NT2/D1 (cell line): Measurements from ENCODE around the gene CYB5R4.
"Not testable (repeated sequence)": the region's sequence is repeated elsewhere in the genome, so short reads cannot be mapped to it uniquely, and the experiment has no call there.

Source experiments
- DNase-seq: peaks from one replicate; pipeline ENCODE4 v3.0.0-alpha.2; 2011; ENCODE audit warnings: low read depth, low spot score
- H3K27me3 ChIP-seq: 2 replicates; pipeline ENCODE4 v1.6.0; 2011; ENCODE audit warnings: mild to moderate bottlenecking; ENCODE audit not compliant: insufficient read length, insufficient read depth
- H3K36me3 ChIP-seq: 2 replicates; pipeline ENCODE4 v1.6.1; 2011; ENCODE audit warnings: mild to moderate bottlenecking, low read length, mixed read lengths; ENCODE audit not compliant: insufficient read depth, insufficient read length
- H3K4me1 ChIP-seq: 2 replicates; pipeline ENCODE4 v1.5.1; 2011; ENCODE audit not compliant: insufficient read depth, insufficient read length
- H3K4me3 ChIP-seq: 2 replicates; pipeline ENCODE4 v1.5.1; 2011; ENCODE audit warnings: low read depth; ENCODE audit not compliant: insufficient read length
- H3K9ac ChIP-seq: 2 replicates; pipeline ENCODE4 v1.6.0; 2011; ENCODE audit warnings: low read depth; ENCODE audit not compliant: insufficient read length
- H3K9me3 ChIP-seq: 2 replicates; pipeline ENCODE4 v1.5.1; 2011; ENCODE audit warnings: mild to moderate bottlenecking, low read length; ENCODE audit not compliant: insufficient read depth
- SUZ12 ChIP-seq: IDR thresholded peaks from 2 replicates; pipeline ENCODE4 v1.6.1; 2011; ENCODE audit not compliant: insufficient read length, insufficient read depth; ENCODE audit errors: extremely low read depth
- YY1 ChIP-seq: IDR thresholded peaks from 2 replicates; pipeline ENCODE4 v1.6.1; 2011; ENCODE audit not compliant: insufficient read length, insufficient read depth
- ZNF274 ChIP-seq: IDR thresholded peaks from 2 replicates; pipeline ENCODE4 v1.6.1; 2011; ENCODE audit warnings: mild to moderate bottlenecking, low read depth, low read length

CYB5R4 gene

DNA sequence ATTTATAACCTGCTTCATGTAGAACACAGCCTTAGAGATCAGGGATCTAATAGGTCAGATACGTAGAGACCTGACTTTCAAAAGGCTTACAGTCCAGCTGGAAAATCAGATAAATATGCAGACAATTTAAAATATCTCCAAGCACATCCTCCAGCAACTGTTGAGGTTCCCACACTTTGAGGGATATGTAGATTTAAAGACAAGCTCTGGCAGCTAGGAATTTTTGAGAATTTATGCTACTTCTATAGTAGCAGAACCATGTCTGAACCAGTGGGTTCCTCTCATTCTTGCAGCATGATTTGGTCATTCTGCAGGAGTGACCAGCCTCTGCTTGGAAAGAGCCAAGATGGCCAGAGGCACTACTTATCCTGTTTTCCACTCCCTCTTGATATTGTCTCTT lies 60.5 kb downstream of the CYB5R4 start:
- H3K9me3 ChIP-seq: no peaks in the 10 kb centered on the region
- no peak for DNase-seq
- H3K27me3 ChIP-seq: no peaks in the 10 kb centered on the region
- H3K9ac ChIP-seq: no peak overlapping the region
- peaks cover under 1% of the 10 kb centered on the region for H3K36me3 ChIP-seq
- no peaks in the 10 kb centered on the region for H3K4me1 ChIP-seq
- TF ChIP-seq SUZ12 (no peak), YY1 (no peak), ZNF274 (no peak)
- no peak overlapping the region for H3K4me3 ChIP-seq

DNA sequence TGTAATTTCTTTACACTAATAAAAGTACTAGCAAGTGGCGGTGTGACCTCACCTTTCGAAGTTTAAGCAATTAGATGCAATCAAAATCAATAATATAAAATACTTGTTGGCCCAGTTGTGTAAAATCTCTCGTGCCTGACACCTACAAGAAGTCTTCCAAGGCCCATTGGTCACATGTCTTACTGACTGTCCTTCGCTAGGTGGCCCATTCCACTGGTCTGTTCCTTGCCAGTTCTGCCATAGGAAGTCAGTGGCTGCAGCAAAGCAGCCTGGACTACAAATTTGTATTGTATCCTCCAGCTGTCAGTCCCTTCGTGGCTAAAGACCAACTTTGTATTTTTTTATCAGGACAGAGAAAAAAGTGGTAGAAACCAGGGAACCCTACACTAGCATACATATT lies 61.8 kb downstream of the CYB5R4 start:
- Histone ChIP-seq H3K27me3 (no peaks in the 10 kb centered on the region), H3K4me3 (no peak overlapping the region), H3K4me1 (no peaks in the 10 kb centered on the region), H3K9me3 (no peaks in the 10 kb centered on the region), H3K36me3 (peaks cover 3% of the 10 kb centered on the region), H3K9ac (no peak overlapping the region)
- TF ChIP-seq YY1 (no peak), ZNF274 (no peak), SUZ12 (no peak)
- DNase-seq: no peak

- H3K9ac ChIP-seq: no peak overlapping the region
- H3K36me3 ChIP-seq: peaks cover 7% of the 10 kb centered on the region
- no peak overlapping the region for H3K4me3 ChIP-seq
- H3K9me3 ChIP-seq: no peaks in the 10 kb centered on the region
- TF ChIP-seq ZNF274 (no peak), SUZ12 (no peak), YY1 (no peak)
- DNase-seq: no peak
- H3K27me3 ChIP-seq: no peaks in the 10 kb centered on the region
- no peaks in the 10 kb centered on the region for H3K4me1 ChIP-seq
These were observed 68.0 kb downstream of the CYB5R4 start for GRCh38 chr6:83927470-83927869.

DNA sequence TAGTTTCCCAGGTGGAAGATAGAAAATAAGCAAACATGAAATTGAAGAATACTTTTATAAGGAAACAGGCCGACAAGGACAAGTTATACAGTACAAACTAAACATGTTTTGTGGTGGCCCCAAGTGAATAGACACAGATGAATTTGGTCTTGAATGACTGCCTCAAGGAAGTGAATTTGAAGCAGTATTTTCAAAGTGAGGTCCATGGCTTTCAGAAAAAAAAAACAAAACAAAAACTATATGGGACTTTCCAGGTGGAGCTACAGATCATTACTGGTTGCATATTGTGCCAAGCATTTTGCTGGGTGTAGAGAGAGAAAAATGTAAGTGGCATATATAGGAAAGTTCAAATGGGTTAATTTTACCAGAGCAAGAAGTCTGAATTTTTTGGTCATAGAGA lies 68.8 kb downstream of the CYB5R4 start:
- Histone ChIP-seq H3K9ac (no peak overlapping the region), H3K4me1 (no peaks in the 10 kb centered on the region), H3K4me3 (no peak overlapping the region), H3K36me3 (peaks cover 10% of the 10 kb centered on the region), H3K27me3 (no peaks in the 10 kb centered on the region), H3K9me3 (no peaks in the 10 kb centered on the region)
- no peak for DNase-seq
- TF ChIP-seq ZNF274 (no peak), YY1 (no peak)

- H3K36me3 ChIP-seq, H3K4me1 ChIP-seq, H3K9ac ChIP-seq, H3K9me3 ChIP-seq, DNase-seq, H3K27me3 ChIP-seq, H3K4me3 ChIP-seq: not testable (repeated sequence)
These were observed 86.8 kb downstream of the CYB5R4 start for GRCh38 chr6:83946201-83946833.

GRCh38 chr6:83947983-83948382 lies 88.5 kb downstream of the CYB5R4 start:
- not testable (repeated sequence) for H3K9ac ChIP-seq, H3K27me3 ChIP-seq, H3K4me3 ChIP-seq, DNase-seq, H3K9me3 ChIP-seq, H3K36me3 ChIP-seq, H3K4me1 ChIP-seq

- Histone ChIP-seq H3K4me1 (no peaks in the 10 kb centered on the region), H3K4me3 (no peak overlapping the region), H3K9ac (no peak overlapping the region), H3K36me3 (no peaks in the 10 kb centered on the region), H3K27me3 (no peaks in the 10 kb centered on the region), H3K9me3 (no peaks in the 10 kb centered on the region)
- TF ChIP-seq SUZ12: no peak
- no peak for TF ChIP-seq ZNF274
- no peak for TF ChIP-seq YY1
- DNase-seq: no peak
These were observed 89.4 kb downstream of the CYB5R4 start for GRCh38 chr6:83948851-83949250.

DNA sequence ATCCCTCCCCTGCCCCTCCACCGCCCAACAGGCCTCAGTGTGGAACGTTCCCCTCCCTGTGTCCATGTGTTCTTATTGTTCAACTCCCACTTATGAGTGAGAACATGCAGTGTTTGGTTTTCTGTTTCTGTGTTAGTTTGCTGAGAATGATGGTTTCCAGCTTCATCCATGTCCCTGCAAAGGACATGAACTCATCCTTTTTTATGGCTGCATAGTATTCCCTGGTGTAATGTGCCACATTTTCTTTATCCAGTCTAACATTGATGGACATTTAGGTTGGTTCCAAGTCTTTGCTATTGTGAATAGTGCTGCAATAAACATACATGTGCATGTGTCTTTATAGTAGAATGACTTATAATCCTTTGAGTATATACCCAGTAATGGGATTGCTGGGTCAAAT lies 91.9 kb downstream of the CYB5R4 start:
- DNase-seq, H3K4me1 ChIP-seq, H3K27me3 ChIP-seq, H3K36me3 ChIP-seq, H3K9me3 ChIP-seq, H3K9ac ChIP-seq, H3K4me3 ChIP-seq: not testable (repeated sequence)
